HAP-1 (cell line): ENCODE results near the gene MAPKBP1.

ENCODE experiments used
- DNase-seq, 2 experiments: peaks; one replicate each; pipeline ENCODE4 v3.0.0-alpha.2; 2016 to 2020; ENCODE audit warnings: low spot score in 2 of 2
- H3K27me3 ChIP-seq: fragments of 250-450 bp; sonication (Bioruptor Pico); 2 replicates; pipeline ENCODE4 v1.5.1; 2020; ENCODE audit warnings: low read depth, mild to moderate bottlenecking, moderate library complexity
- H3K36me3 ChIP-seq: fragments of 250-450 bp; sonication (Bioruptor Pico); replicated peaks from 2 replicates; pipeline ENCODE4 v1.5.1; 2020; ENCODE audit warnings: mild to moderate bottlenecking
- H3K4me1 ChIP-seq: fragments of 250-450 bp; sonication (Bioruptor Pico); 2 replicates; pipeline ENCODE4 v1.5.1; 2020; ENCODE audit warnings: mild to moderate bottlenecking
- H3K4me3 ChIP-seq: fragments of 250-450 bp; sonication (Bioruptor Pico); 2 replicates; pipeline ENCODE4 v1.5.1; 2020; ENCODE audit warnings: mild to moderate bottlenecking, moderate library complexity
- H3K9me3 ChIP-seq: fragments of 250-450 bp; sonication (Bioruptor Pico); 2 replicates; pipeline ENCODE4 v1.5.1; 2020; ENCODE audit warnings: mild to moderate bottlenecking, moderate library complexity
- in situ Hi-C: fragments of 300-500 bp; cut with MboI; formaldehyde crosslinking; loops from 3 replicates; pipeline ENCODE4 v1.14.3; 2020; ENCODE audit warnings: low sequenced_read_pairs, inconsistent platforms, mixed read lengths

MAPKBP1 gene

GRCh38 chr15:41792000-41792637 lies 17.8 kb downstream of the MAPKBP1 start:
- DNase-seq = no peak
- in situ Hi-C loops = no loop called here
- Histone ChIP-seq H3K27me3 (no peaks in the 10 kb centered on the region), H3K4me1 (no peaks in the 10 kb centered on the region), H3K9me3 (no peaks in the 10 kb centered on the region), H3K4me3 (no peak overlapping the region), H3K36me3 (no peaks in the 10 kb centered on the region)

- H3K4me1 ChIP-seq = no peaks in the 10 kb centered on the region
- no peaks in the 10 kb centered on the region for H3K9me3 ChIP-seq
- H3K4me3 ChIP-seq = no peak overlapping the region
- in situ Hi-C loops = no loop called here
- H3K36me3 ChIP-seq = no peaks in the 10 kb centered on the region
- H3K27me3 ChIP-seq = no peaks in the 10 kb centered on the region
- no peak for DNase-seq
Observed at GRCh38 chr15:41794081-41794480, 19.8 kb downstream of the MAPKBP1 start.

GRCh38 chr15:41795996-41796856 lies 21.9 kb downstream of the MAPKBP1 start:
- Histone ChIP-seq H3K9me3 (peaks cover under 1% of the 10 kb centered on the region; the same call in 1 of the 2 replicates), H3K36me3 (no peaks in the 10 kb centered on the region), H3K4me1 (no peaks in the 10 kb centered on the region), H3K27me3 (no peaks in the 10 kb centered on the region), H3K4me3 (no peak overlapping the region)
- no peak for DNase-seq
- in situ Hi-C loops = no loop called here

GRCh38 chr15:41797201-41797944 lies 23.1 kb downstream of the MAPKBP1 start:
- Histone ChIP-seq H3K4me3 (no peak overlapping the region), H3K9me3 (peaks cover 6% of the 10 kb centered on the region; the same call in 1 of the 2 replicates), H3K4me1 (no peaks in the 10 kb centered on the region), H3K36me3 (0 out of 2 replicates have a peak, but pooled peaks cover 3% of the 10 kb centered on the region), H3K27me3 (no peaks in the 10 kb centered on the region)
- DNase-seq = no peak
- in situ Hi-C loops = no loop called here

GRCh38 chr15:41798607-41799487 lies 24.6 kb downstream of the MAPKBP1 start:
- no peak for DNase-seq
- Histone ChIP-seq H3K4me3 (no peak overlapping the region), H3K9me3 (peaks cover 6% of the 10 kb centered on the region; the same call in 1 of the 2 replicates), H3K27me3 (no peaks in the 10 kb centered on the region), H3K4me1 (no peaks in the 10 kb centered on the region), H3K36me3 (0 out of 2 replicates have a peak, but pooled peaks cover 3% of the 10 kb centered on the region)
- in situ Hi-C loops = no loop called here

- 0 out of 2 replicates have a peak, but pooled peaks cover 3% of the 10 kb centered on the region for H3K36me3 ChIP-seq
- H3K27me3 ChIP-seq = no peaks in the 10 kb centered on the region
- no peak for DNase-seq
- H3K9me3 ChIP-seq = peaks cover 6% of the 10 kb centered on the region; the same call in 1 of the 2 replicates
- no peaks in the 10 kb centered on the region for H3K4me1 ChIP-seq
- no peak overlapping the region for H3K4me3 ChIP-seq
- in situ Hi-C loops = no loop called here
Observed at GRCh38 chr15:41799488-41799805, 25.2 kb downstream of the MAPKBP1 start.

- H3K4me1 ChIP-seq = no peaks in the 10 kb centered on the region
- no peaks in the 10 kb centered on the region for H3K27me3 ChIP-seq
- 0 out of 2 replicates have a peak, but pooled peaks cover 3% of the 10 kb centered on the region for H3K36me3 ChIP-seq
- no peak overlapping the region for H3K4me3 ChIP-seq
- no peak for DNase-seq
- H3K9me3 ChIP-seq = peaks cover 6% of the 10 kb centered on the region; the same call in 1 of the 2 replicates
- in situ Hi-C loops = no loop called here
Observed at GRCh38 chr15:41801185-41801584, 26.9 kb downstream of the MAPKBP1 start.

- Histone ChIP-seq H3K27me3 (no peaks in the 10 kb centered on the region), H3K4me3 (no peak overlapping the region), H3K36me3 (0 out of 2 replicates have a peak, but pooled peaks cover 3% of the 10 kb centered on the region), H3K9me3 (peaks cover 6% of the 10 kb centered on the region; the same call in 1 of the 2 replicates), H3K4me1 (no peaks in the 10 kb centered on the region)
- DNase-seq = no peak
- in situ Hi-C loops = no loop called here
Observed at GRCh38 chr15:41801850-41802455, 27.7 kb downstream of the MAPKBP1 start.

- no peak for DNase-seq
- peaks cover 6% of the 10 kb centered on the region; the same call in 1 of the 2 replicates for H3K9me3 ChIP-seq
- no peaks in the 10 kb centered on the region for H3K4me1 ChIP-seq
- H3K36me3 ChIP-seq = 0 out of 2 replicates have a peak, but pooled peaks cover 3% of the 10 kb centered on the region
- in situ Hi-C loops = no loop called here
- no peak overlapping the region for H3K4me3 ChIP-seq
- H3K27me3 ChIP-seq = no peaks in the 10 kb centered on the region
Observed at GRCh38 chr15:41804361-41804760, 30.1 kb downstream of the MAPKBP1 start.

- Histone ChIP-seq H3K27me3 (no peaks in the 10 kb centered on the region), H3K4me1 (no peaks in the 10 kb centered on the region), H3K9me3 (peaks cover 6% of the 10 kb centered on the region; the same call in 1 of the 2 replicates), H3K4me3 (no peak overlapping the region), H3K36me3 (0 out of 2 replicates have a peak, but pooled peaks cover 3% of the 10 kb centered on the region)
- in situ Hi-C loops = no loop called here
- no peak for DNase-seq
Observed at GRCh38 chr15:41804916-41805666, 30.8 kb downstream of the MAPKBP1 start.

GRCh38 chr15:41805711-41806110 lies 31.4 kb downstream of the MAPKBP1 start:
- 0 out of 2 replicates have a peak, but pooled peaks cover 3% of the 10 kb centered on the region for H3K36me3 ChIP-seq
- peaks cover 6% of the 10 kb centered on the region; the same call in 1 of the 2 replicates for H3K9me3 ChIP-seq
- no peak for DNase-seq
- no peaks in the 10 kb centered on the region for H3K27me3 ChIP-seq
- no peaks in the 10 kb centered on the region for H3K4me1 ChIP-seq
- in situ Hi-C loops = no loop called here
- no peak overlapping the region for H3K4me3 ChIP-seq
